Gastrocnemius medialis (tissue), 4 donors: Measurements from ENCODE around the gene KAZN.

Experiments used
- POLR2A ChIP-seq, 2 donors: fragments of 450-650 bp; IDR thresholded peaks; one replicate each; pipeline ENCODE4 v1.6.1; 2017; ENCODE audit warnings: antibody characterized with exemption in 2 of 2, mild to moderate bottlenecking in 2 of 2, moderate library complexity in 2 of 2
- TF ChIP-seq, protein P1 (sequence below), 5 experiments: fragments of 450-650 bp in 3 of 5; fragments of 200-600 bp in 2 of 5; sonication (generic) in 2 of 5; IDR thresholded peaks in 4 of 5; conservative IDR thresholded peaks in 1 of 5; 1 replicate in 4 of 5; 2 replicates in 1 of 5; pipeline ENCODE4 v1.5.1; 2016 to 2019; ENCODE audit warnings: antibody characterized with exemption in 5 of 5, mild to moderate bottlenecking in 3 of 5, moderate library complexity in 3 of 5

DNA sequence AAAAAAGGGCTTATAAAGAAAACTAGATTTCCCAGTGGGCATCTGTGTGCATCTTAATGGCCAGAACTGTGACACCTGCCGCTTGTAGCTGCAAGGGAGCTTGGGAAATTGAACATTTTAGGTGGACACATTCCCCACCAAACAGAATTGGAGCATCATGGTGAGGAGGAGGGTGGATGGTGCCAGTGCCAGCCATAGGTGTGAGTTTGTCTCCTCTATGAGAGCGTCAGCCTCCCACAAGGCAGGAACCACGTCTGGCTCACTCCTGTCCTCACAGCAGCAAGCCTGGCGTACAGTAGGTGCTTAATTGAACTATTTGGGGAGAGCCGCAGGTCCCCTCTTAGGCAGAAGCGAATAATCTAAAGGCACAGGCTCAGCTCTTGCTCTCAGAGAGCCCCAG lies 430.6 kb downstream of the KAZN start:
- no peak for TF ChIP-seq POLR2A (IDR thresholded peaks at IDR 0.05)
- TF ChIP-seq, protein P1, sequence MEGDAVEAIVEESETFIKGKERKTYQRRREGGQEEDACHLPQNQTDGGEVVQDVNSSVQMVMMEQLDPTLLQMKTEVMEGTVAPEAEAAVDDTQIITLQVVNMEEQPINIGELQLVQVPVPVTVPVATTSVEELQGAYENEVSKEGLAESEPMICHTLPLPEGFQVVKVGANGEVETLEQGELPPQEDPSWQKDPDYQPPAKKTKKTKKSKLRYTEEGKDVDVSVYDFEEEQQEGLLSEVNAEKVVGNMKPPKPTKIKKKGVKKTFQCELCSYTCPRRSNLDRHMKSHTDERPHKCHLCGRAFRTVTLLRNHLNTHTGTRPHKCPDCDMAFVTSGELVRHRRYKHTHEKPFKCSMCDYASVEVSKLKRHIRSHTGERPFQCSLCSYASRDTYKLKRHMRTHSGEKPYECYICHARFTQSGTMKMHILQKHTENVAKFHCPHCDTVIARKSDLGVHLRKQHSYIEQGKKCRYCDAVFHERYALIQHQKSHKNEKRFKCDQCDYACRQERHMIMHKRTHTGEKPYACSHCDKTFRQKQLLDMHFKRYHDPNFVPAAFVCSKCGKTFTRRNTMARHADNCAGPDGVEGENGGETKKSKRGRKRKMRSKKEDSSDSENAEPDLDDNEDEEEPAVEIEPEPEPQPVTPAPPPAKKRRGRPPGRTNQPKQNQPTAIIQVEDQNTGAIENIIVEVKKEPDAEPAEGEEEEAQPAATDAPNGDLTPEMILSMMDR (IDR thresholded peaks at IDR 0.05 in 4 of 5, conservative IDR thresholded peaks at IDR 0.05 in 1 of 5): no peak
